GM15510 (cell line): ENCODE measurements around the gene DOHH.

Experiments
- POLR2A ChIP-seq: IDR thresholded peaks from 3 replicates; pipeline ENCODE4 v1.6.1; 2011; ENCODE audit warnings: borderline replicate concordance; ENCODE audit not compliant: insufficient read length; ENCODE audit errors: extremely low read depth

Gene DOHH

DNA sequence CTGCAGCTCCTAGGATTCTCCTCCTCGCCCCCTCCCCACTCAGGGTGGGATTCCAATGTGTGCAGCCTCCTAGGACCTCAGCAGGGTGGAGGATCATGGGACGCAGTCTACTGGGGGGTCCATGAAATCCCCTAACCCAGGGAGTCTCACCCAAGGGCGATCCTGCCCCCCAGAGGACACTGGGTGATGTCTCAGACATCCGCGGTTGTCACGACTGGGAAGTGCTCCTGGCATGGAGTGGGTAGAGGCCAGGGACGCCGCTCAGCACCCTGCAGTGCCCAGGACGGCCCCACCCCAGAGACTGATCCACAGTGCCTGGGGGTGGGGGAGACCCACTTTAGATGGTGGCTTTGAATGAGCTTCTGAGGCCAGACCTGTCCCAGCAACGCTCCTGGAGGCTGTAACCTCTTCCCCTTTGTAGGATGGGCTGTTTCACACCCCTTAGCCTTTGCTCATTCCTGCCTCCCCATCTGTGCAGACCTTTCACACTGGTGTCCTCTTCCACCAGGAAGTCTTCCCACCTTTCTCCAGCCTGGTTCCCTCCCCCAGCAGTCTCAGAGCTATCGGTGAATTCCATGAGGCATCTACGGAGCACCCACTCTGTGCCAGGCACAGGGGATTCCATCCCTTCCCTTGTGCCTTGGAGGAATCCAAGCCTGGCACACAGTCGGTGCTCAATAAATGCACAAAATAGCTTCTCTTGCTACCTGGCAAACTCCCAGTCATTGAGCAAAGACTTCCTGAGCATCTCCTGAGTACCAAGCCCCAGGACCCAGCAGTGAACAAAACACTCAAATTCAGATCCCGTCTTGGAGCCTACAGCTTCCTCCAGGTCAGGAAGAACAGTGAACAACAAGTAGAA lies 30.6 kb downstream of the DOHH start:
- no peak for TF ChIP-seq POLR2A

DNA sequence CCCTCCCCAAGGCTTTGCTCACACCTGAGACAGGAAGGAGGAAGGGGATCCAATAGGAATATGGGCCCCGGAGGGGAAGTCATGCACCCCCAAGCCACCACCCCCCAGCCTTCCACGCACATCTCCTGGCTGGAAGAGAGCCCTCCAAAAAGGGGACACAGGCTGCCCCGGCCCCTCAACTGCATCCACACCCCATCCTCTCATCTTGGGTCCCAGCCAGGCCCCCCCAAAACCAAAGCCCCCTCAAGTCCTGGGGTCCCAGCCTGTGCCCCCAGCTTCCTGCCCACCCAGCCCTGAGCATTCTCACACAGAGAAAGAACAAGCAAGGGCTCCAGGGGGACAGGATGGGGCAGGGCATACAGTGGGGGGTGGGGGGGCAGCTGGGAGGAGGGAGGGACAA lies 32.3 kb downstream of the DOHH start:
- no peak for TF ChIP-seq POLR2A

DNA sequence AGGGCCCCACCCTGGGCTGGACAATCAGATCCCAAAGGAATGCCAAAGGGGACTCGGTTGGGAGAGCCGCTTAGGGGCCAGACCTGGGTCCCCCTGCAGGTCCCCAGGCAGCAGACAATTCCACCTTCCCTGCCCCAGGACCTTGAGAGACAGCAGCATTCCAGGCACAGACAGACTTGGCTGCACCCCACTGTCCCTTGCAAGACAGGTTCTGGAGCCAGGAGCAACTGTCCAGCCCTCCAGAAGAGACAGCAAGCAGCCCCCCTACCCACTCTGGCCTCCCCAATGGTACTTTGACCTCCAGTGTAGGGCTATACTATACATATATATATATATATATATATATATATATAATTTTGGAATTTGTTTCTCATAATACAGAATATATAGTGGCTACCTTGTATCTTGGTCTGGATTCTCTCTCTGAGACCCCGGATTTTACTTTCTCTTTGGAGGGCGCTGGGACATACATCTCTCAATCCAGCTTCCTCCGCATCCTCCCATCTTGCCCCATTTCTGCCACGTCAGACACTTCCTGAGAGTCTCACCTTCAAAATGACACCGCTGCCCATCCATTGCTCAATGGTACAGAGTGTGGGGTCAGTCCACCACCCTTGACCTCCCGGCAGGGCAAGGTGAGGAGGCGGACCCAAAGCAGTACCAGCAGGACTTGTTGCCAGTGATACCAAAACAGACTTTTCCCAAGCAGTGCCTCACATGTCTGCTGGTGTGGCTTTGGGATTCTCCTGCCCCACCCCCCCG lies 32.9 kb downstream of the DOHH start:
- TF ChIP-seq POLR2A, result no peak

DNA sequence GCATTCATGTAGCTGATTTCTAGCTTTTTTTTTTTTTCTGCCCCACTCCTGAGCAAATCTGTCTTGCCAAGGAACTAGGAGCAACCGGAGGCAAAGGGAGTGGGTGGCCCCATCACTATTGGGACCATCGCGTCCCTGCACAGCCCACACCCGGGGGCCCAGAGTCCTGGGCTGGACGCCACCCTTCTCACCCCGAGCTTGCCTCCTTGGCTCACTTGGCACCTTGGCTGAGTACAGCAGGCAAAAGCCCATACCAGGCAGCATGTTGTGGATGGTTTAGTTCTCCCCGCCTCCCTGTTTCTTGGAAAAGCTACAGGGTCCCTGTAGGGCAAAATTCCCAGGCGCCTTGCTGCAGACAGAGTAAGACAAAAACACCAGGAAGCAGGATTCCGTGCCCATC lies 33.8 kb downstream of the DOHH start:
- TF ChIP-seq POLR2A, result no peak

DNA sequence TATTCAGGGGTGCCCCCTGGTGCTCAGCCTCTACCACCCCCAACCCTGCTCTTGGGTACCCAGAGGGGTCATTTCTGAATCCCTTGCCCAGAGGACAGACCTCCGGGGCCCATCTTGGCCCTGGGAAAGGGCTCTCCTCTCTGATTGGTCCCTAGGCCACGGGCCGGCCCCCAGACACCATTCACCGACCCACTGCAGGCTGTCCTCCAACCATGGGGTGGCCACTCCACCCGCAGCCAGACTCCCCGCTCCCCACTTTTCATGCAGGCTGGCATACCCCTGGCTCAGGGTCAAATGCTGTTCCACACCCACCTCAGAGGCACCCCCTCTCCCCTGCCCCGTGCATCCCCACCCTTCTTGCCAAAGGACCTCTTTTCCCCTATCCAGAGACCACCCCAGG lies 34.9 kb downstream of the DOHH start:
- no peak for TF ChIP-seq POLR2A

DNA sequence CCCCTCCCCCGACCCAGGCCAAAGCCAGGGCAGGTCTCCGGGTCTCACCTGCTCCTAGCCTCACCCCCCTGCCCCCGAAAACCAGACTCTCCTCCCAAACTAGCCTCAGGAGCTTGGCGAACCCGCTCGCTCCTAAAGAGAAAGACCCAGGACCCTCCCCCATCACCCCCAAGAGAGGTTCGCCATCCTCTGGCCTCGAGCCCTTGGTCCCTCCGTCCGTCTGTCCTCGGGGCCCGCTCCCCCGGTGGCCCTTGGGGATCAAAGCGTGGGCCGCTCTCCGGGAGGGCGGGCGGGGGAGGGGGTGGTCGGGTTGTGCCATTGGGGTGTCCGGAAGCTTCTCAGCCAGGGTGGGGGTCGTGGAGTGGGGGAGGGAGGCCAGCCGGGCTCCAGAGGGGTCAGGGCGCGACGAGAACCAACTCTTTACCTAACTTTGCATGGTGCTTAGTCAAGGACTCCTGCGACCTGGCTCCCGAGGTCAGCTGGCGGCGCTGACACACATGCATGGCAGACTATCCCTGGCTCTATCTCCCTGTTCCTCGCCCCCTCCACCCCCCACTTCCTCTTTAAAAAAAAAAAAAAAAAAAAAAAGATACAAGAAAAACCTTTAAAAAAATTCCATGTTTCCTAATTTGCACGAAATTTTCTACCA lies 35.8 kb downstream of the DOHH start:
- TF ChIP-seq POLR2A, result no peak

DNA sequence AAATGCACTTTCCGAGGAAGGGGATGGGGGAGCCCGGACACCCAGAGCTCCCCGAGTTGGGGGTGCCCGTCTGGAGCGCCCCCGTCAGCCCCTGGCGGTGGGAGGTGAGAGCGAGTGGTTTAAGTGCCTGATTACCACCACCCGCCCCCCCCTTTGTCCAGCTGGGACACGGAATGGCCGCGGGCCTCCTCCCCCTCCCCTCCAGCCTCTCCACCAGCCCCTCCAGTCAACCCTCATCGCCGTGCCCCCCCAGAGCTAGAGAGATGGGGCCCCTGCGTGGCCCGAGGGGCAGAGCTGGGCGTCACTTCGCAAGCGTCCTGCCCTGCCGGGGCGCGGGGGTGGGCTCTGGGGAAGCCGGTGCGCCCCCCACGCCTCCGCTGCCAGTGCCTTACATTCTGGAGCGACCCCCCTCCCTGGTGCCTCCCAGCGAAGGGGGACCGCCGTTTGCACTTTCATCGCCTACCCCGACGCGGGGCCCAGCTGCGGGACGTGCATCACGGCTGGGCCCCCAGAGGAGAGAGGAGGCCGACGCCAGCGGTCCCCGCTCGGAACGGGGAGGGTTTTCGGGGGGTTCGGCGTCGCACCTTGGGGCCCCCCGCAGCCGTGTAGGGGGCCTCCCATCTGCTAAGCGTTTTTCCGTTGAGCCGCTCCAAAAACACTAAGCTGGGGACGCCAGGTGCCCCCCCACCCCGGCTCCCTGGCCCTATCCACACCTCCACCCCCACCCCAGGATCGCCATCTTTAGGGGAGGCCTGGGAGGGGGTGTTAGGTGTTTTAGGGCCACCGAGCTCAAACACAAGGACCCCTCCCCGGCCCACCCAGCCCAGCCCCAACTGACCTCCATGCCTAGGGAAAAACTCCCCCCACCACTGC lies 36.5 kb downstream of the DOHH start:
- no peak for TF ChIP-seq POLR2A

DNA sequence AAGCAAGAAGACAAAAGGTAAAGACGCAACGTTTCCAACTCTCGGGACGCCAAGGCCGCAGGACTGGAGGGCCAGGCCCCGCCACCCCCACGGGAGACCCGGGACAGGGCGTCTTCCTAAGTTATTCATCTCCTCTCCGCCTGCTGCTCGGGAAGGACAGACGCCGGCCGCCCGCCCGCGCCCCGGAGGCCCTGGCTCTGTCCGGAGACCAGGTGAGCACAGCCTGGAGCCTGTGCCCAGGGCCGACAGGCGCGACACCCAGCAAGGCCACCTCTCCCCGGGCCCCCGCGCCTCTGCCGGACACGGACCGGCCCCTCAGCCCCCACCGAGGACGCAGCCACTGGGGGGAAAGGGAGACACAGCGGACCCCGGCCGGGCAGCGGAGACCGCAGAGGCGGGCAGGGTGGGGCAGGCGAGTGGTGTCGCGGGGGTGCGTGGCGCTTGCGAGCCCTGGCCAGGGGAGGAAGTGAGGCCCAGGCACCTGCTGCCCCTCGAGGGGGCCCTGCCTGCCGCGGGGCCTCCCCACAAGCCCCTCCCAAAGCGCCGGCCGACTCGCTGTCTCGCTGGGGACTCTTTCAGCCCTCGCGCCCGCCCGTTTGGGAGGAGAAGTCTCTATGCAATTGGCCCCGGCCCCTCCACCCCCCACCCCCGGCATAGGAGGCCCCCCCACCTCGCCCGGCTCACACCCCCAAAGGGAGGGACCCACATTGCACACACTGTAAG lies 37.3 kb downstream of the DOHH start:
- no peak for TF ChIP-seq POLR2A

DNA sequence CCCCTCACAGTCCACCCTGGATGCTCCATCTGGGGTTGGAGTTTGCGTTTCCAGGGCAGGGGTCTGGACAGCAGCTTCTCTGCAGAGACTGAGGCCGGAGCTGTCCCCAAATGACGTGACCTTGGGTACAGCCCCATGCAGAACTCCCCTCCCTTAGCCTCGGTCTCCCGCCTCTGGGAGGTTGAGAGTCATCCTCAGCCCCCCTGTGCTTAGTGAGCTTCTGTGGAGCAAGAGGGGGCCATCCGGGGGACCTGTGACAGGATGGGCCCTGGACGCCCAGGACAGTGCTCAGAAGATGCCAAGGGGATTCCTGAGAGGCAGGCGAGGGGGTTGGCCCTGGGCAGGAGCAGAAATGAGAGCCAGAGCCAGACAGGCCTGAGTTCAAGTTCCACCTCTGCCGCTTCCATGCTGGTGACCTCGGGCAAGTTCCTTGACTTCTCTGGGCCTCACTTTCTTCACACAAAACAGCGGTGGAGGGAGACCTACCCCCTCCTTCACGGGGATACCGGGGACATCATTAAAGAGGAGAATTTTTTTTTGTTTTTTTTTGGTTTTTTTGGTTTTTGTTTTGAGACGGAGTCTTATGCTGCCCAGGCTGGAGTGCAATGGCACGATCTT lies 40.4 kb downstream of the DOHH start:
- TF ChIP-seq POLR2A, result no peak

DNA sequence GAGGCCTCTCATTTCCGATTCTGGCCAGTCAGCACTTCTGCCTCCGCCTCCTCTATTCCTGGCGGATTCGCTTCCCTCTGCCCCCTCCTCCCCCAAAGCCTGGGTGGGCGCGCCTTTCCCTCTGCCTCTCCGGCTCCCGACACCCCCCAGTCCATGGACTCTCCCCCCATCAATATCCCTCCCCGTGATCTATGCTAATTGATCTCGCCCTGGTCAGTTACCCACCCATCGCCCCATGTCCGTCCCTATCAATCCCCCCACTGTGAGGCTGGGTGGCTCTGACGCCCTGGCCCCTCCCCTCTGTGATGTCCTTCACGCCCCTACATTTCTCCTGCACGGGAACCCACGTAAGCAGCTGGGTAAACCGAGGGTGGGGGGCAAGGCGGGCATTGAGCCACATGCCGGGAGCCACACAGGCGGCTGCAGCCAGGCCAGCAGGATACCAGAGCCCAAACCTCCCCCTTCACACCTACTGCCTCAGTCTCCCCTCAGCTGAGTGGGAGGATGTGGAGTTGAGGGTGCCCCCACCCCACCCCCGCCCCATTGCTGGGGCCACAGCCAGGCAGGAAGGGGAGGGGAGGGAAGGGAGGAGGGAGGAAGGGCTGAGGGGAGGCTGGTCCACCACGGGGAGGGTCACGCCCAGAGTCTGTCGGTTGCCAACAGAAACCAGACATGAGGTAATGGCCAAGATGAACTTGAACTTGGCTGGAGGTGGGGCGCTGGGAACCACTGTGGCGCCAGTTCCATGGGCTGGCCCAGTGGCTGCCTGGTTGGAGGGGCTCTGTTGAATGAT lies 41.2 kb downstream of the DOHH start:
- no peak for TF ChIP-seq POLR2A

DNA sequence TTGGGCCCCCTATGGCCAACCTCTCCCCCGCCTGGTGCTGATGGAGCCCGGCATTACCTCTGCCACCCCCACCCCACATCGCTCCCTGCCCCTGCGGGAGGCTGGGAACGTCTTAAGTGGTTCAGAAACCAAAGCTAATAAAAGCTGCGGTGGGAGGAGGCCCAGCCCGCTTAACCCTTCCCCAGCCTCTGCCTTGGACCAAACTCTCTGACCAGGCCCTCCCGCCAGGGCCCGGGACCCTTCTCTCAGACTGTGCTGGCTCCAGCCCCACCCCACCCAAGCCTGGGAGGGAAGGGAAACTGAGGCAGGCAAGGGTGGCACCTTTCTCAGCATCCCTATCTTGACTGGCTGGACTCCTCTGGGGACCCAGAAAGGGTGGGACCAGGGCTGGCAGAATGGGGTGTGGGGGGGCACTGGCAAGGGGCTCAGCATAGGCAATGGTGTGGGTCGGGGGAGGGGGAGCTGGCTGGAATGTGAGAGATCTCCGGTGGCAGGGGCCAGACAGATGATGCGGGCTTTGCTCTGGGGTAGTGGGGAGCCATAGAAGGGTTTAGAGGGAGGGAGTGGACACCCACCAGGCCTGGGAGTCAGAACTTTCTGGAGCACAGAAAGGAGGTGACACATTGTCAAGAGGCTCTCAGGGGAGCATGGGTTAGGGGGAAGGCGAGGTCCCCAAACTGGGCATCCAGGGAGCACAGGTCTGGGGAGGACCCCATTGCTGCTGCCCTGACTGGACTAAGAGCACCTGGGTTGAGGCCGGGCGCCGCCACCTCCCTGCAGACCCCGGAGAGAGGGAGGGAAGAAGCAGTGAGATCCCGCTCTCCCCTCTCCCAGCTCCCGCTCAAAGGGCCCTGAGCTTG lies 42.0 kb downstream of the DOHH start:
- no peak for TF ChIP-seq POLR2A
